GM21447 (cell line): ENCODE data around the gene RAB40C.

ENCODE experiments used
- ATAC-seq: cut with Tn5 transposase; IDR thresholded peaks from one replicate; pipeline ENCODE4 v1.9.1; 2021; ENCODE audit not compliant: unreplicated experiment

RAB40C gene

GRCh38 chr16:666572-666971 lies 76.7 kb downstream of the RAB40C start:
- ATAC-seq, result no peak

GRCh38 chr16:667113-667779 lies 77.4 kb downstream of the RAB40C start:
- ATAC-seq, result no peak

- peak; percentile 68 for ATAC-seq
Measured at GRCh38 chr16:667780-668518, 78.1 kb downstream of the RAB40C start, which contains the start of gene RHOT2. TSS of gene RHOT2 (plus strand) at chr16:668132. CDS start at chr16:668200, 68 bp downstream.

- peak; percentile 13 for ATAC-seq
Measured at GRCh38 chr16:668519-669171, 78.8 kb downstream of the RAB40C start.

GRCh38 chr16:669666-670065 lies 79.8 kb downstream of the RAB40C start:
- no peak for ATAC-seq

- ATAC-seq, result no peak
Measured at GRCh38 chr16:670485-671352, 80.9 kb downstream of the RAB40C start.

- ATAC-seq, result no peak
Measured at GRCh38 chr16:671353-672131, 81.7 kb downstream of the RAB40C start.

GRCh38 chr16:672371-672770 lies 82.5 kb downstream of the RAB40C start:
- no peak for ATAC-seq

- ATAC-seq, result no peak
Measured at GRCh38 chr16:672851-673250, 83.0 kb downstream of the RAB40C start.

GRCh38 chr16:673399-673991 lies 83.6 kb downstream of the RAB40C start:
- no peak for ATAC-seq

GRCh38 chr16:674214-674881 lies 84.5 kb downstream of the RAB40C start:
- no peak for ATAC-seq

- no peak for ATAC-seq
Measured at GRCh38 chr16:674968-675883, 85.4 kb downstream of the RAB40C start, which contains the start of gene RHBDL1. TSS of gene RHBDL1 (plus strand) at chr16:675671. CDS start at chr16:675791, 120 bp downstream.

GRCh38 chr16:675884-676564 lies 86.2 kb downstream of the RAB40C start:
- no peak for ATAC-seq

- no peak for ATAC-seq
Measured at GRCh38 chr16:676565-676902, 86.7 kb downstream of the RAB40C start.

GRCh38 chr16:676913-677312 lies 87.0 kb downstream of the RAB40C start:
- ATAC-seq, result no peak

- ATAC-seq, result no peak
Measured at GRCh38 chr16:677316-678190, 87.7 kb downstream of the RAB40C start.
